NCI-H69 (cell line): Measurements from ENCODE around the gene TTLL1.
"Not testable (repeated sequence)": the region's sequence is repeated elsewhere in the genome, so short reads cannot be mapped to it uniquely, and the experiment has no call there.

ENCODE experiments used
- DNase-seq: peaks from one replicate; lab custom pipeline; 2025; lab: John Stamatoyannopoulos, UW

TTLL1 gene

GRCh38 chr22:43013355-43014315 lies 75.6 kb downstream of the TTLL1 start:
- peak; percentile 46 for DNase-seq

GRCh38 chr22:43012390-43012789 lies 76.8 kb downstream of the TTLL1 start:
- DNase-seq: no peak

- DNase-seq: no peak
Measured at GRCh38 chr22:43011079-43011478, 78.1 kb downstream of the TTLL1 start.

- DNase-seq: no peak
Measured at GRCh38 chr22:43009444-43009843, 79.7 kb downstream of the TTLL1 start.

- no peak for DNase-seq
Measured at GRCh38 chr22:43008921-43009320, 80.3 kb downstream of the TTLL1 start.

- DNase-seq: no peak
Measured at GRCh38 chr22:43008509-43008908, 80.7 kb downstream of the TTLL1 start.

GRCh38 chr22:43007519-43008102 lies 81.6 kb downstream of the TTLL1 start:
- DNase-seq: peak; percentile 33

GRCh38 chr22:43006753-43007152 lies 82.4 kb downstream of the TTLL1 start:
- DNase-seq: peak; percentile 19

- no peak for DNase-seq
Measured at GRCh38 chr22:43006016-43006505, 83.1 kb downstream of the TTLL1 start.

GRCh38 chr22:43005106-43005505 lies 84.1 kb downstream of the TTLL1 start:
- DNase-seq: peak; percentile 40

GRCh38 chr22:43004362-43005035 lies 84.7 kb downstream of the TTLL1 start:
- peak; percentile 31 for DNase-seq

GRCh38 chr22:43002202-43002586 lies 87.0 kb downstream of the TTLL1 start:
- DNase-seq: no peak

GRCh38 chr22:43001271-43002201 lies 87.7 kb downstream of the TTLL1 start:
- DNase-seq: no peak

- no peak for DNase-seq
Measured at GRCh38 chr22:43000441-43001175, 88.6 kb downstream of the TTLL1 start.

GRCh38 chr22:42997582-42998090 lies 91.6 kb downstream of the TTLL1 start:
- DNase-seq: no peak

GRCh38 chr22:42996646-42997365 lies 92.4 kb downstream of the TTLL1 start:
- DNase-seq: no peak

- not testable (repeated sequence) for DNase-seq
Measured at GRCh38 chr22:42995654-42996053, 93.5 kb downstream of the TTLL1 start.

- DNase-seq: peak; percentile 62
Measured at GRCh38 chr22:42994917-42995562, 94.2 kb downstream of the TTLL1 start.

GRCh38 chr22:42994276-42994916 lies 94.8 kb downstream of the TTLL1 start:
- no peak for DNase-seq
